Fibroblast of the aortic adventitia (primary cell): ENCODE data around the gene FAM171A1. TPM values are rescaled to one million over a fixed set of nuclear protein-coding genes. Genes with fewer than 3 reads are reported as not detected.

Experiments used
- DNase-seq: peaks from one replicate; pipeline ENCODE4 v3.0.0-alpha.2; 2010; ENCODE audit warnings: low read depth
- H3K4me3 ChIP-seq: 2 replicates; pipeline ENCODE4 v1.5.1; 2011; ENCODE audit warnings: low read depth, mild to moderate bottlenecking, control low read depth, low read length, moderate library complexity
- CTCF ChIP-seq: IDR thresholded peaks from 2 replicates; pipeline ENCODE4 v1.5.1; 2011; ENCODE audit warnings: mild to moderate bottlenecking, low read length, control low read depth, inconsistent platforms; ENCODE audit not compliant: insufficient read depth
- total RNA-seq: library from RNA; depleted of rRNA; stranded (reverse); fragments of >200 nt; gene quantifications from 2 replicates; pipeline ENCODE4 v1.2.3, GENCODE V29; 2012; ENCODE audit warnings: low replicate concordance

Gene FAM171A1
- total RNA-seq, 1 donor, result 43.6 TPM

- no peak for TF ChIP-seq CTCF
- no peak for DNase-seq
- no peak overlapping the region for H3K4me3 ChIP-seq
Observed at GRCh38 chr10:15352836-15353235, 18.3 kb downstream of the FAM171A1 start.

- H3K4me3 ChIP-seq, result no peak overlapping the region
- no peak for DNase-seq
- TF ChIP-seq CTCF, result no peak
Observed at GRCh38 chr10:15352201-15352600, 18.9 kb downstream of the FAM171A1 start.

- no peak for TF ChIP-seq CTCF
- no peak overlapping the region for H3K4me3 ChIP-seq
- no peak for DNase-seq
Observed at GRCh38 chr10:15351099-15351820, 19.8 kb downstream of the FAM171A1 start.

GRCh38 chr10:15349112-15349511, 22.0 kb downstream of the FAM171A1 start:
- peak overlapping the region; percentile 59 for H3K4me3 ChIP-seq
- no peak for DNase-seq

GRCh38 chr10:15348579-15348978, 22.5 kb downstream of the FAM171A1 start:
- DNase-seq, result peak; percentile 66
- H3K4me3 ChIP-seq, result peak overlapping the region; percentile 59
- no peak for TF ChIP-seq CTCF

More at GRCh38 chr10:15349112-15349511, 22.0 kb downstream of the FAM171A1 start:
- no peak for TF ChIP-seq CTCF

- no peak for TF ChIP-seq CTCF
Observed at GRCh38 chr10:15347150-15347549, 23.9 kb downstream of the FAM171A1 start.

More at GRCh38 chr10:15347150-15347549, 23.9 kb downstream of the FAM171A1 start:
- no peak for DNase-seq
- no peak overlapping the region for H3K4me3 ChIP-seq
